ENCODE data around the gene RASEF. TPM values are rescaled to one million over a fixed set of nuclear protein-coding genes. Genes with fewer than 3 reads are reported as not detected.
A peak's percentile ranks its signal among the peaks of the same experiment; 100 is the strongest.

The RASEF gene
- total RNA-seq, 1 experiment from 2014 or later: 12.3 TPM

DNA sequence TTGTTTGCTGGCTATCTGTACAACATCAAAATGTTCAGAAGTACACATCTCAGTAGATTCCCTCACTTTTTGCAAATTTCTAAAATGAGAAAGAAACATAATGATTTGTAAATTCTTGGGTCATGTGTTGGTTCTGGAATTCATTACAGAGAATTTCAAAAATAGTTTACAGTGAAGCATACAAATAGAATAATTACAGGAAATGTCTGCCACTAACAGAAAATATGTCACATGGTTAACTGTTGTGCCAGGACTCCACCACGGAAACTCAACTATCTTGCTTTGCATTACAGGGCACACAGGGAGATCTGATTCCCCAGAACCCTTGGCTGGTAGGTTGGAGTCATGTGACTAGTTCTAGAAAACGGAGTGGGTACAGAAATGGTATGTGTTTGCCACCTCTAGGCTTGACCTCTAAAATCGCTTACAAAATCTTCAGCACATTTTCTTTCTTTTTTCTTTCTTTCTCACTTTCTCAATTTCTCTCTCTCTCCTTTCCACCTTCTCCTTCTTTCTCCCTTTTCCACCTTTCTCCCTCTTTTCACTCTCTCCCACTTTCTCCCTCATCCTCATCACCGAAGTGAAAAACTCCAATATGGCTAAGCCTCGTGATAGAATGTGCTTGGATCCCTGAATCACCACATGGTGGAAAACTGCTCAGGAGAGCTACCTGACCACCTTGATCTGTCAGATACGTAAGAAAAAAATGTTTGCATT is 32.4 kb downstream of the RASEF start:
- Histone ChIP-seq H3K9me3 (ENCODE audit: low read length) (no peaks in the 10 kb centered on the region), H3K4me1 (ENCODE audit: insufficient read depth, low read length) (peaks cover 49% of the 10 kb centered on the region), H3K27ac (ENCODE audit: low read length) (no peak overlapping the region), H3K4me3 (ENCODE audit: low read length) (no peak overlapping the region), H2AFZ (ENCODE audit: low read length) (no peak overlapping the region), H3K36me3 (ENCODE audit: low read depth, low read length) (no peaks in the 10 kb centered on the region), H3K4me2 (ENCODE audit: low read length) (no peak overlapping the region), H3K79me2 (ENCODE audit: low read length) (no peaks in the 10 kb centered on the region), H3K9me2 (replicated peaks; ENCODE audit: low read length) (no peaks in the 10 kb centered on the region), H3K27me3 (ENCODE audit: low read length) (no peaks in the 10 kb centered on the region), H3F3A (ENCODE audit: low read length, unreplicated experiment) (no peaks in the 10 kb centered on the region), H3K9ac (ENCODE audit: low read length) (no peak overlapping the region), H4K20me1 (ENCODE audit: low read length) (no peaks in the 10 kb centered on the region)
- BruUV-seq (replicated peaks): no TSS peak
- ATAC-seq (no peak), DNase-seq (no peak)
- ChIA-PET POLR2A (ENCODE audit: unreplicated experiment) (no interaction called here), CTCF (no interaction called here)
- intact Hi-C loops (cut with micrococcal nuclease): no loop called here
- no peak for TF ChIP-seq EZH2 (IDR thresholded peaks at IDR 0.05; ENCODE audit: low read length, unreplicated experiment)

DNA sequence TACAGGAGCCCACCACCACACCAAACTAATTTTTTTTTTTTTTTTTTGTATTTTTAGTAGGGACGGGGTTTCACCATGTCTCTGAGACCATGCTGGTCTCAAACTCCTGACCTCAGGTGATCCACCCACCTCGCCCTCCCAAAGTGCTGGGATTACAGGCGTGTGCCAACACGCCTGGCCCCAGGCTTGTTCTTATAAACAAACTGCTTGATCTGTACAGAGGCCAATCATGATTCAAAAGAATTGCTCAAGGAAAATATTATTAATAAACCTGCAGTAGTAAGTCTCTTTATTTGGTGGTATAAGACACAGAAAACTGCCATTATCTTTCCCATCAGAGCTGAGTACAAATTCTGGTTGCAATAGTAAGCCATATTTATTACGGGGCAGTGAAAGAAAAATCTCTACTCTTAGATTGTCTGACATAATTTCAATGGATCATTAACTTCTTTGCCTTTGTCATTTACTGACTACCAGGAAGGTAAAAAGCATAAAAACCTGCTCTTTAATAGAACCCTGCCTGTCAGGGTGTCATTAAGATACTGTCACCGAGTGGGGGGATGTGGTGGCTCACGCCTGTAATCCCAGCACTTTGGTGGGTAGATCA is 33.3 kb downstream of the RASEF start:
- no peak overlapping the region for H3K27ac ChIP-seq (ENCODE audit: low read length)
- no peaks in the 10 kb centered on the region for H3K27me3 ChIP-seq (ENCODE audit: low read length)
- ATAC-seq (no peak), DNase-seq (no peak)
- peaks cover 47% of the 10 kb centered on the region for H3K4me1 ChIP-seq (ENCODE audit: insufficient read depth, low read length)
- intact Hi-C loops (cut with micrococcal nuclease): no loop called here
- CTCF ChIA-PET: no interaction called here
- no peak overlapping the region for H3K4me2 ChIP-seq (ENCODE audit: low read length)
- no peak overlapping the region for H2AFZ ChIP-seq (ENCODE audit: low read length)
- no peaks in the 10 kb centered on the region for H4K20me1 ChIP-seq (ENCODE audit: low read length)
- H3F3A ChIP-seq (ENCODE audit: low read length, unreplicated experiment): no peaks in the 10 kb centered on the region
- no peaks in the 10 kb centered on the region; the same call in 1 of the 2 replicates for H3K36me3 ChIP-seq (ENCODE audit: low read depth, low read length)
- no peak for TF ChIP-seq EZH2phosphoT487 (IDR thresholded peaks at IDR 0.05; ENCODE audit: borderline replicate concordance, low read length)
- no peak for TF ChIP-seq EZH2 (IDR thresholded peaks at IDR 0.05; ENCODE audit: low read length, unreplicated experiment)
- no peak for TF ChIP-seq CTCF (conservative IDR thresholded peaks at IDR 0.05; ENCODE audit: low read depth, low read length)
- H3K9ac ChIP-seq (ENCODE audit: low read length): no peak overlapping the region
- H3K79me2 ChIP-seq (ENCODE audit: low read length): no peaks in the 10 kb centered on the region
- no TSS peak for BruUV-seq (replicated peaks)
- no peaks in the 10 kb centered on the region for H3K9me3 ChIP-seq (ENCODE audit: low read length)
- H3K9me2 ChIP-seq (replicated peaks; ENCODE audit: low read length): no peaks in the 10 kb centered on the region
- POLR2A ChIA-PET (ENCODE audit: unreplicated experiment): no interaction called here
- H3K4me3 ChIP-seq (ENCODE audit: low read length): no peak overlapping the region

GRCh38 chr9:83027153-83027891 is 35.6 kb downstream of the RASEF start:
- Histone ChIP-seq H3K36me3 (ENCODE audit: low read depth, low read length) (no peaks in the 10 kb centered on the region; the same call in 1 of the 2 replicates), H3K4me1 (ENCODE audit: insufficient read depth, low read length) (peaks cover 36% of the 10 kb centered on the region), H3K9me2 (replicated peaks; ENCODE audit: low read length) (no peaks in the 10 kb centered on the region), H3K4me2 (ENCODE audit: low read length) (peak overlapping the region; percentile 82), H3K79me2 (ENCODE audit: low read length) (no peaks in the 10 kb centered on the region), H3K9ac (ENCODE audit: low read length) (peak overlapping the region; percentile 51), H3K4me3 (ENCODE audit: low read length) (peak overlapping the region; percentile 33; the same call in 1 of the 2 replicates), H3F3A (ENCODE audit: low read length, unreplicated experiment) (no peaks in the 10 kb centered on the region), H3K9me3 (ENCODE audit: low read length) (no peaks in the 10 kb centered on the region), H2AFZ (ENCODE audit: low read length) (no peak overlapping the region), H4K20me1 (ENCODE audit: low read length) (no peaks in the 10 kb centered on the region), H3K27ac (ENCODE audit: low read length) (peak overlapping the region; percentile 94), H3K27me3 (ENCODE audit: low read length) (no peaks in the 10 kb centered on the region)
- DNase-seq: peak; percentile 85
- intact Hi-C loops (cut with micrococcal nuclease): loop anchor here (1.0 to 2.0 kb wide), 2 partner anchors 34 to 37 kb away; no protein-coding TSS in a partner anchor
- CTCF ChIA-PET: no interaction called here
- TF ChIP-seq EZH2 (IDR thresholded peaks at IDR 0.05; ENCODE audit: low read length, unreplicated experiment) (no peak), EZH2phosphoT487 (IDR thresholded peaks at IDR 0.05; ENCODE audit: borderline replicate concordance, low read length) (no peak), CTCF (conservative IDR thresholded peaks at IDR 0.05; ENCODE audit: low read depth, low read length) (no peak)
- no TSS peak for BruUV-seq (replicated peaks)
- POLR2A ChIA-PET (ENCODE audit: unreplicated experiment): interaction anchor here (0.9 kb wide), 1 partner anchor 35 kb away, joined by 3 read pairs; no protein-coding TSS in a partner anchor
- ATAC-seq: peak; percentile 96
